ENCODE results near the gene ZP3.
"Not testable (repeated sequence)": the region's sequence is repeated elsewhere in the genome, so short reads cannot be mapped to it uniquely, and the experiment has no call there.

GRCh38 chr7:76437873-76438272 is 13.1 kb downstream of the ZP3 start:
- not testable (repeated sequence) for TF ChIP-seq POLR2A (IDR thresholded peaks at IDR 0.05; ENCODE audit: low read length); GATA1 (IDR thresholded peaks at IDR 0.05; ENCODE audit: low read depth, low read length)

Measured in erythroblast (primary cell).